Neural progenitor cell (in vitro differentiated cells): ENCODE data around the gene C16orf86. TPM values are rescaled to one million over a fixed set of nuclear protein-coding genes. Genes with fewer than 3 reads are reported as not detected.

Experiments used
- DNase-seq: peaks from one replicate; pipeline ENCODE4 v3.0.0-alpha.2; 2016; ENCODE audit warnings: low spot score
- H2AFZ ChIP-seq: fragments of 200-600 bp; sonication (generic); replicated peaks from 2 replicates; pipeline ENCODE4 v1.6.1; 2016; ENCODE audit warnings: antibody characterized with exemption
- H3F3A ChIP-seq: fragments of 200-600 bp; sonication (generic); 2 replicates; pipeline ENCODE4 v1.6.1; 2016; ENCODE audit warnings: antibody characterized with exemption, low read depth
- H3K27ac ChIP-seq: fragments of 200-600 bp; sonication (generic); 2 replicates; pipeline ENCODE4 v1.5.1; 2016; ENCODE audit warnings: mild to moderate bottlenecking
- H3K27me3 ChIP-seq: fragments of 200-600 bp; sonication (generic); 2 replicates; pipeline ENCODE4 v1.6.1; 2016; ENCODE audit warnings: mild to moderate bottlenecking, moderate library complexity
- H3K36me3 ChIP-seq: fragments of 200-600 bp; sonication (generic); 2 replicates; pipeline ENCODE4 v1.5.1; 2016
- H3K4me1 ChIP-seq: fragments of 200-600 bp; sonication (generic); 2 replicates; pipeline ENCODE4 v1.6.1; 2016; ENCODE audit warnings: mixed run types
- H3K4me2 ChIP-seq: fragments of 200-600 bp; sonication (generic); 2 replicates; pipeline ENCODE4 v1.6.1; 2016
- H3K4me3 ChIP-seq: fragments of 200-600 bp; sonication (generic); 2 replicates; pipeline ENCODE4 v1.5.1; 2016
- H3K79me2 ChIP-seq: fragments of 200-600 bp; sonication (generic); 2 replicates; pipeline ENCODE4 v1.6.1; 2016; ENCODE audit warnings: low read depth
- H3K9ac ChIP-seq: fragments of 200-600 bp; sonication (generic); 2 replicates; pipeline ENCODE4 v1.6.1; 2016
- H3K9me3 ChIP-seq: fragments of 200-600 bp; sonication (generic); 2 replicates; pipeline ENCODE4 v1.5.1; 2016; ENCODE audit warnings: low read depth
- H4K20me1 ChIP-seq: fragments of 200-600 bp; sonication (generic); 2 replicates; pipeline ENCODE4 v1.6.1; 2016; ENCODE audit warnings: low read depth
- H3K27ac Mint-ChIP-seq: 3 replicates; pipeline ENCODE4 v1.8.0; 2021; ENCODE audit warnings: mixed read lengths
- H3K27me3 Mint-ChIP-seq: 2 replicates; pipeline ENCODE4 v1.8.0; 2022; ENCODE audit warnings: low read depth, mild to moderate bottlenecking, inconsistent platforms, moderate library complexity, mixed read lengths; ENCODE audit not compliant: insufficient read depth
- H3K36me3 Mint-ChIP-seq: 3 replicates; pipeline ENCODE4 v1.8.0; 2021; ENCODE audit warnings: mixed read lengths
- H3K4me1 Mint-ChIP-seq: 3 replicates; pipeline ENCODE4 v1.8.0; 2021; ENCODE audit warnings: mixed read lengths
- H3K4me3 Mint-ChIP-seq: 3 replicates; pipeline ENCODE4 v1.8.0; 2021; ENCODE audit warnings: mild to moderate bottlenecking, moderate library complexity, mixed read lengths
- H3K9me3 Mint-ChIP-seq: 3 replicates; pipeline ENCODE4 v1.8.0; 2020; ENCODE audit warnings: mixed read lengths
- EZH2 ChIP-seq: fragments of 200-600 bp; sonication (generic); IDR thresholded peaks from 2 replicates; pipeline ENCODE4 v1.6.1; 2017; ENCODE audit warnings: antibody characterized with exemption, mild to moderate bottlenecking, moderate library complexity
- EZH2phosphoT487 ChIP-seq: fragments of 200-600 bp; sonication (generic); IDR thresholded peaks from 2 replicates; pipeline ENCODE4 v1.6.1; 2017; ENCODE audit warnings: antibody characterized with exemption
- total RNA-seq: library from RNA; depleted of rRNA; stranded (reverse); fragments of >200 nt; gene quantifications from 2 replicates; pipeline ENCODE4 v1.2.3, GENCODE V29; 2015; ENCODE audit warnings: low replicate concordance
- TF ChIP-seq, protein P1 (sequence below): fragments of 200-600 bp; sonication (generic); IDR thresholded peaks from 2 replicates; pipeline ENCODE4 v1.5.1; 2017; ENCODE audit warnings: antibody characterized with exemption, mild to moderate bottlenecking

C16orf86 gene, protein sequence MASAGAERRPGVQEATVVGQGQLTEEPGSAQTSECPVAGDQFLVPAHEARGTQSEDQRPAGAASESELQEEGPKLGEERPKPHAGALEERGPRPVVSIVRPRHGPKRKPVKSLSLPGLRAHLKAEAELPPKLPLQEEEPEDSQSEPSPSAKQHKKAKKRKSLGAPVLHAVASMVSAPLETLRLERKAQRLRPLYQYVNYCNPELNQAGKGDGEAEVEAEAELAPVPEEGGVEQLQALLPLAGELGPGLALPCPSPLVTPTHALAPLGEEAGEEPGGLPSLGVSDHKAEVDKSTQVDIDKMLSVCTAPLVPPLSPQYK
- total RNA-seq, result 0.24 and 6.0 TPM in 2 replicates

DNA sequence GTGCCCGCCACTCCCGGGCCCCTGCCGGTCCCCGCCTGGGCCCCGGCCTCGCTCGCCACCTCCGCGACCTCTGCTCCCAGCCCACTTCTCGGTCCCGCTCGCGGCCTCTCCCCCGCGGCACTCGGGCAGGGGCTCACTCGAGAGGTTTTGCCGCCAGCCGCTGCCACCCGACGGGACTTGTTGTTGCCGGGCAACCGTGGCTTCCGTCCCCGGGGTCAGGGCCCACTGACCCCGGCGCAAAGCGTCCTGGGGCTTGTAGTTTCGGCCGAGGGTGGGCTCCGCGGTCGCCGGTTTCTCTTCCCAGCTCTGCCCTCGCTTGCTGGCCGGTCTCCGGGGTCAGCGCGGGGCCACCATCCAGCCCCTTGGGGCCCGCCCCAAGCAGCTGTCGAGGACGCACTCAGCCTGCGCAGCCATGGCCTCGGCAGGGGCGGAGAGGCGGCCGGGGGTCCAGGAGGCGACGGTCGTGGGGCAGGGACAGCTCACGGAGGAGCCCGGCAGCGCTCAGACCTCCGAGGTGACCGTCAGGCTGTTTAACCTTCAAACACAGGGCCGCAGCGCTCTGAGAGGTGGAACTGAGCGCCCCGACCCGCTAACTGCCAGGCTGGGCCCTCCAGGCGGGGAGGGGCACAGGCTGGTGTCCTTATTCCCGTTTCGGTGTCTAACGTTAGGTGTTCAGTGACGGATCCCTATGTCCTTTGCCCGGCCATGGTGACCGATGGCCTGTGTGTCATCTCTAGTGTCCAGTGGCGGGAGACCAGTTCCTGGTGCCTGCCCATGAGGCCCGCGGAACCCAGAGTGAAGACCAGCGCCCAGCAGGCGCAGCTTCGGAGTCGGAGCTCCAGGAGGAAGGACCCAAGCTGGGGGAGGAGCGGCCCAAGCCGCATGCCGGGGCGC is at the start of gene C16orf86, which contains the start of gene ENKD1:
C16orf86 (plus strand) TSS at position 256 of the 894 bp plus-strand sequence; CDS start at position 413, 157 bp downstream.
ENKD1 (minus strand) TSS at position 192 of the 894 bp plus-strand sequence. CDS start 308 bp downstream, outside the sequence.
- peaks cover 7% of the 10 kb centered on the region for H3K27me3 Mint-ChIP-seq
- Histone ChIP-seq H3K4me2 (peak within 1 kb of the TSS; percentile 91), H3K4me1 (peaks cover 14% of the 10 kb centered on the region), H4K20me1 (peaks cover 48% of the 10 kb centered on the region), H3K27ac (no peak within 1 kb of the TSS), H3K9ac (no peak within 1 kb of the TSS), H3K79me2 (no peaks in the 10 kb centered on the region), H3K4me3 (peak within 1 kb of the TSS; percentile 90), H3K27me3 (peaks cover 7% of the 10 kb centered on the region), H3K9me3 (no peaks in the 10 kb centered on the region), H2AFZ (peak within 1 kb of the TSS; percentile 48), H3F3A (peaks cover 24% of the 10 kb centered on the region), H3K36me3 (no peaks in the 10 kb centered on the region)
- H3K36me3 Mint-ChIP-seq, result peaks cover 10% of the 10 kb centered on the region
- peak; percentile 15 for TF ChIP-seq EZH2
- no peak for TF ChIP-seq EZH2phosphoT487
- H3K9me3 Mint-ChIP-seq, result no peaks in the 10 kb centered on the region
- peak within 1 kb of the TSS; percentile 85 for H3K4me3 Mint-ChIP-seq
- H3K27ac Mint-ChIP-seq, result no peak within 1 kb of the TSS
- peak; percentile 96 for DNase-seq
- H3K4me1 Mint-ChIP-seq, result peaks cover 28% of the 10 kb centered on the region

DNA sequence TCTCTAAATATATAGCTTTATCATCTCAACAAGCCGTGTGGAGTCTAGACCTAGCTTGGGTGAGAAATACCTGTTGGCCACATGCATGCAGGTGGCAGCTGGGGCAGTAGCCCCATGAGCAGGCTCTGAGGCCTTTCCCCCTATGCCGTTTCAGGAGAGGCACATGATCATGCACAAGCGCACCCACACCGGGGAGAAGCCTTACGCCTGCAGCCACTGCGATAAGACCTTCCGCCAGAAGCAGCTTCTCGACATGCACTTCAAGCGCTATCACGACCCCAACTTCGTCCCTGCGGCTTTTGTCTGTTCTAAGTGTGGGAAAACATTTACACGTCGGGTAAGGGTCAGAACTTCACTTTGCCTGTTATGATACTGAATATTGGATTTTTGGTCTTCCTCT is 38.4 kb upstream of the C16orf86 start:
- no peak overlapping the region for H3K4me3 ChIP-seq
- no peak for DNase-seq
- H3K4me1 Mint-ChIP-seq, result no peaks in the 10 kb centered on the region
- TF ChIP-seq, protein P1, sequence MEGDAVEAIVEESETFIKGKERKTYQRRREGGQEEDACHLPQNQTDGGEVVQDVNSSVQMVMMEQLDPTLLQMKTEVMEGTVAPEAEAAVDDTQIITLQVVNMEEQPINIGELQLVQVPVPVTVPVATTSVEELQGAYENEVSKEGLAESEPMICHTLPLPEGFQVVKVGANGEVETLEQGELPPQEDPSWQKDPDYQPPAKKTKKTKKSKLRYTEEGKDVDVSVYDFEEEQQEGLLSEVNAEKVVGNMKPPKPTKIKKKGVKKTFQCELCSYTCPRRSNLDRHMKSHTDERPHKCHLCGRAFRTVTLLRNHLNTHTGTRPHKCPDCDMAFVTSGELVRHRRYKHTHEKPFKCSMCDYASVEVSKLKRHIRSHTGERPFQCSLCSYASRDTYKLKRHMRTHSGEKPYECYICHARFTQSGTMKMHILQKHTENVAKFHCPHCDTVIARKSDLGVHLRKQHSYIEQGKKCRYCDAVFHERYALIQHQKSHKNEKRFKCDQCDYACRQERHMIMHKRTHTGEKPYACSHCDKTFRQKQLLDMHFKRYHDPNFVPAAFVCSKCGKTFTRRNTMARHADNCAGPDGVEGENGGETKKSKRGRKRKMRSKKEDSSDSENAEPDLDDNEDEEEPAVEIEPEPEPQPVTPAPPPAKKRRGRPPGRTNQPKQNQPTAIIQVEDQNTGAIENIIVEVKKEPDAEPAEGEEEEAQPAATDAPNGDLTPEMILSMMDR, result no peak
- no peak for TF ChIP-seq EZH2phosphoT487
- TF ChIP-seq EZH2, result no peak
- H3F3A ChIP-seq, result peaks cover 5% of the 10 kb centered on the region
- H4K20me1 ChIP-seq, result no peaks in the 10 kb centered on the region
- H3K36me3 Mint-ChIP-seq, result peaks cover 34% of the 10 kb centered on the region
- peaks cover 10% of the 10 kb centered on the region for H3K36me3 ChIP-seq
- H3K27ac ChIP-seq, result no peak overlapping the region
- H3K4me1 ChIP-seq, result no peaks in the 10 kb centered on the region
- no peak overlapping the region for H3K27ac Mint-ChIP-seq
- no peaks in the 10 kb centered on the region for H3K9me3 Mint-ChIP-seq
- H2AFZ ChIP-seq, result no peak overlapping the region
- H3K27me3 ChIP-seq, result no peaks in the 10 kb centered on the region
- H3K27me3 Mint-ChIP-seq, result peaks cover 3% of the 10 kb centered on the region
- no peaks in the 10 kb centered on the region for H3K79me2 ChIP-seq
- H3K4me2 ChIP-seq, result no peak overlapping the region
- no peaks in the 10 kb centered on the region for H3K9me3 ChIP-seq
- no peak overlapping the region for H3K4me3 Mint-ChIP-seq
- H3K9ac ChIP-seq, result no peak overlapping the region

DNA sequence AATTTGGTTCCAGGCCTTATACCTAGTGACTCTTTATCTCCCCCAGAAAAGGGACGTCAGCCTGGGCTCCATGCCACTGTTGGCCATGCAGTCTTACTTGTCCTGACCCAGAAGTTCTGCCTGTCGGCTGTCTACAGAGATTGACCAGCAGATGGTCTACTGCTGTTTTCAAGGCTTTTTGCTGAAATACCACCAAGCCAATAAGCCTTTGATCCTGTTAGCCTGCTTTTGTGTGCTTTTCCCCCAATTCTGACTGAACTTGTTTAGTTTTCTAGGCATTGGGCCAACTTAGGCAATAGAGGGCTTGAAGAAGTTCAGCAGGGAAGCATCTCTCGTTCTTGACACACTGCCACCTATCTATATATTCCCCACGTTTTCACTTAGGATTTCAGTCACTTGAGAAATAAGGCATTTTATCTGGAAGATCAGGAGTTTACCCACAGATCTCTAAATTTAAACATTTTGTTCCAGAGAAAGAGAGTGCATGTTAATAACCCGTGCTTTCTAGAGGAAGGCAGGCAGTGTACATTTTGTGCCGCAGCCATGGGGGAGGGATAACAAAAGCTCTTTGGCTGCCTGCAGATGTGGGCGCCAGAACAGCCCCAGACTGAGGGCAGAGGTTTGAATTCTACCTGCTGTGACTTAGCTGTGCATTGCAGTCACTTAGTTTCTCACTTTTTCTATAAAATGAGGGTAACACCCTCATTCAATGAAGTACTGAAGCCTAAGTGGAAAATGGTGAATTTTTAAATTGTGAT is 34.0 kb upstream of the C16orf86 start:
- H3K4me1 Mint-ChIP-seq, result no peaks in the 10 kb centered on the region
- peaks cover 2% of the 10 kb centered on the region for H3K27me3 Mint-ChIP-seq
- H2AFZ ChIP-seq, result no peak overlapping the region
- no peak overlapping the region for H3K27ac ChIP-seq
- no peak overlapping the region for H3K4me3 ChIP-seq
- H3K9me3 ChIP-seq, result no peaks in the 10 kb centered on the region
- DNase-seq, result no peak
- H3K4me3 Mint-ChIP-seq, result no peak overlapping the region
- H3K9ac ChIP-seq, result no peak overlapping the region
- no peak overlapping the region for H3K27ac Mint-ChIP-seq
- no peaks in the 10 kb centered on the region for H3K4me1 ChIP-seq
- no peaks in the 10 kb centered on the region for H3F3A ChIP-seq
- H3K79me2 ChIP-seq, result no peaks in the 10 kb centered on the region
- peaks cover 4% of the 10 kb centered on the region for H4K20me1 ChIP-seq
- H3K27me3 ChIP-seq, result no peaks in the 10 kb centered on the region
- H3K4me2 ChIP-seq, result no peak overlapping the region
- peaks cover 34% of the 10 kb centered on the region for H3K36me3 Mint-ChIP-seq
- H3K36me3 ChIP-seq, result peaks cover 5% of the 10 kb centered on the region
- TF ChIP-seq, protein P1, result no peak
- TF ChIP-seq EZH2phosphoT487 (no peak), EZH2 (no peak)
- H3K9me3 Mint-ChIP-seq, result no peaks in the 10 kb centered on the region
